Non-pigmented ciliary epithelial cell (primary cell): ENCODE measurements around the gene TRIM54.
A peak's percentile ranks its signal among the peaks of the same experiment; 100 is the strongest.

ENCODE experiments used
- DNase-seq: peaks from one replicate; pipeline ENCODE4 v3.0.0-alpha.2; 2010; ENCODE audit warnings: low read depth

Gene TRIM54

DNA sequence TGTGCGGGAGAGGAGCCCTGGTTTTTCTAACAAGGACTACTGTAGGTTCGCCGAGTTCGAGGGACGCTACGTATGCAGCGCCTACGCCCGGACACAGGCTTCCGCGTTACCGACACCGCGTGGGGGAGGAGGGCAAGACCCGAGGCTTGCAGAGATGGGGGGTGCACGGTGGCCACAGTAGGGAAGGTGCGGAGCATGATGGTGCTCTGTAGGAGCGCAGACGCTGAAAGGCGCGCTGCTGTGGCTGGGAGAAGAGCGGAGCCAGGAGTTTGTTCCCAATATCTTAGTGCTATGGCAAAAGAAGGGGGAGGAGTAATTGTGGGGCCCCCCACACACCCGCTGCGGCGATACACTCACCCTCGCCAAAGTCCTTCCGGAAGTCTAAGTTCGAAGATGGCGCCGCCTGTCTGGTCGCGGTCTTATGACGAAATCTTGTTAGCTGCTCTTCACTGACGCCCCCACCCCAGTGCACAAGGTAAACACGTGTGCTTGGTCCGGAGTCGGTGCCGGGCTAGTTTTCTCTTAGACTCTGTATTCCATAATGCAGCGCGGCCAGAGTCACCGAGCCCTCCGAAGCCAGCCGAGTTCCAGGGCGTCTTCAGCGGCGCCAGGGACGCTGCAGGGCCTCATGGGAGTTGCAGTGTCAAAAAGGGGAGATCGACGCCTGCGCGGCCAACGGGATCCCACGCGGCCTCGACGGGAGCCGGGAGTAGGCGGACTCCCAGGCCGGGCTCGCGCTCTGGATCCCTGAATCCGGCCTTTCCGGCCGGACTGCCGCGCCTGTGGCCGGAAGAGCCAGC is 74.4 kb downstream of the TRIM54 start, which contains the start of gene GTF3C2:
Gene GTF3C2 (minus strand): TSS at position 383 of the 800 bp plus-strand sequence. CDS start 13,210 bp downstream, outside the sequence.
- peak; percentile 76 for DNase-seq
